Smooth muscle cell of the brain vasculature (primary cell): ENCODE results near the gene KCNK6.
"Not testable (repeated sequence)": the region's sequence is repeated elsewhere in the genome, so short reads cannot be mapped to it uniquely, and the experiment has no call there.

Source experiments
- DNase-seq: peaks from one replicate; pipeline ENCODE4 v3.0.0-alpha.2; 2012; ENCODE audit warnings: low read depth, low spot score

The KCNK6 gene

GRCh38 chr19:38361633-38362075 is 42.0 kb downstream of the KCNK6 start:
- DNase-seq: peak; percentile 32

GRCh38 chr19:38362076-38362945 is 42.7 kb downstream of the KCNK6 start:
- DNase-seq: no peak

- DNase-seq: not testable (repeated sequence)
Observed at GRCh38 chr19:38362946-38363688, 43.5 kb downstream of the KCNK6 start.

GRCh38 chr19:38367041-38367440 is 47.4 kb downstream of the KCNK6 start:
- DNase-seq: no peak

GRCh38 chr19:38369584-38369983 is 49.9 kb downstream of the KCNK6 start:
- DNase-seq: no peak

DNA sequence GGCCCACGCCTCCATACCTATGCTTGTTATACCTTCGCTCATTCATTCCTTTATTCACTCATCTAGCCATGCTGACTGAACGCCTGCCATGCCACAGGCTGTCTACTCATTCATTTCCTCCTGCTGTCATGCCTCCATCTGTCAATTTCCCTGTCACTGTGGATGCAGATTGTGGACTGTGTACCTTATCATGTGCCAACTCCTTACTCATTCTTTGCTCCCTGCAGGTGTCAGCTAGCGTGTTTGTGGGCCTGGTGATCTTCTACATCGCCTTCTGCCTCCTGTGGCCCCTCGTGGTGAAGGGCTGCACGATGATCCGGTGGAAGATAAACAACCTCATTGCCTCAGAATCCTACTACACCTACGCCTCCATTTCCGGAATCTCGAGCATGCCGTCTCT is 50.7 kb downstream of the KCNK6 start:
- no peak for DNase-seq

DNA sequence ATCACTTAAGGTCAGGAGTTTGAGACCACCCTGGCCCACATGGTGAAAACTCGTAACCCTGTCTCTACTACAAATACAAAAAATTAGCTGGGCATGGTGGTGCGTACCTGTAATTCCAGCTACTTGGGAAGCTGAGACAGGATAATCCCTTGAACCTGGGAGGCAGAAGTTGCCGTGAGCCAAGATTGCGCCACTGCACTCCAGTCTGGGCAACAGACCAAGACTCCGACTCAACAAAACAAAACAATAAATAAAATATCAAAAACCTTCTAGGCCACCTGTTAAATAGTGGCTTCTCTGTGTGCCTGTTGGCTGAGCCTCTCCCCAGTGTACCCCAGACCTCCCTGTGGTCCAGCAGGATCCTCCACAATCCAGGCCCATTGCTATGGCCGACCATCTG is 51.4 kb downstream of the KCNK6 start:
- no peak for DNase-seq

DNA sequence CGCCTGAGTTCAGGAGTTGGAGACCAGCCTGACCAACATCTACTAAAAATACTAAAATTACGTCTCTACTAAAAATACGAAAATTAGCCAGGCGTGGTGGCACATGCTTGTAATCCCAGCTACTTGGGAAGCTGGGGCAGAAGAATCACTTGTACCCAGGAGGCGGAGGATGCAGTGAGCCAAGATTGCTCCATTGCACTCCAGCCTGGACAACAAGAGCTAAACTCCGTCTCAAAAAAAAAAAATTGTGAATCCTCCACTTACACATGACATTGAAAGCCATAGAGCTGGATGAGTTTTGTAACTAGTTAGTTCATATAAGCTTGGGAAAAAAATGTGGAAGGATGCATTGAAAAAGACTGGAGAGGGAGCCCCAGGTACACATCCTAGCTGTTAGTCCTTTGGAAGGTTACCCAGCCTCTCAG is 54.3 kb downstream of the KCNK6 start:
- DNase-seq: peak; percentile 26

- DNase-seq: peak; percentile 98
Observed at GRCh38 chr19:38374332-38375097, 54.9 kb downstream of the KCNK6 start, which contains the start of gene PSMD8. TSS of gene PSMD8 (plus strand) at chr19:38374571. CDS start at chr19:38374602, 31 bp downstream.

DNA sequence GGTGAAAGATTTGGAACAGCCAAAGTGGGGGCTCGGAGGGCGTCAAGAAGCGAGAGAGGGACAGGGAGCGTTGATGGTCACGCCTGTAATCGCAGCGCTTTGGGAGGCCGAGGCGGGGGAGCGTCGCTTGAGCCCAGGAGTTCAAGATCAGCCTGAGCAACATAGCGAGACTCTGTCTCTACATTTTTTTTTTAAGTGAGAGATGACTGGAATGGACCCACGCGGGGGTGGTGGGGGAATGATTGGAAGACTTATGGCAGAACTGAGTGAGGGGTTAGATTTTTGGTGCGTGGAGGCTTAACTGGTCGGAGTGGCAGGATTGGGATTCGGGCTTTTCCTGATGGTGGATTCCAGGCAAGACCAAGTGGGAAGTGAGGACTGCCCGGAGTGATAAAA is 55.5 kb downstream of the KCNK6 start:
- no peak for DNase-seq

DNA sequence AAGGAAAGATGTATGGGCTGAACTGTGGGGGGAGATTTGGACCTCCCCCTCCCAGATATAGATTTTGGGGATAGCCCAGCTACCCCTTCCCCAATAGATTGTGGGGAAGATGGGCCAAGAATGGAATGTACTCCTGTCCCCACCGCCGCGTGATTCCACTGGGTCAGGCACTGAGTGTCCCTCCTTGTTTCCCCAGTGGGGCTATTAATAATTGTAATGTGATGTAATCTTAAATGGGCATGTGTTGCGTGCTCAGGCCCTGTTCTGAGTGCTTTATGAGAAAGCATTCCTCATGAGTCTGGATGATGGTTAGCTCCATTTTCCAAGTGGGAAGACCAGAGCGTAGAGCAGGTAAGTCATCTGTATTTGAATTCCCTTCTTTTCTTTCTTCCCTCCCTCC is 56.1 kb downstream of the KCNK6 start:
- DNase-seq: no peak

GRCh38 chr19:38376576-38376975 is 56.9 kb downstream of the KCNK6 start:
- no peak for DNase-seq

GRCh38 chr19:38377052-38377451 is 57.4 kb downstream of the KCNK6 start:
- no peak for DNase-seq

DNA sequence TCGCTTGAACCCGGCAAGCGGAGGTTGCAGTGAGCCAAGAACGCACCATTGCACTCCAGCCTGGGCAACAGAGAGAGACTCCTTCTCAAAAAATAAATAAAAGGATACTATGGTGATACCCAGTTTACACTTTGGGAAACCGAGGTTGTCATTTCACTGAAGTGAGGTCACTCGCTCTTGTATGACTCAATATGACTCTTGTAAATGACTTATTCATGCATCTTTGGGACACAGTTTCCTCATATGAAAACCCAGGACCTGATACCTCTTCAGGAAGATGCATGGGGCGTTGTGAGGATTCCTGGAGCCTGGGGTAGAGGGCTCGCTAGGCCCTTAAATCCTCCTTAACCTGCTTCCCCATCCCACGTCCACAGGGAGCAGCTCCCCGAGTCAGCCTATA is 59.2 kb downstream of the KCNK6 start:
- DNase-seq: no peak

GRCh38 chr19:38381138-38381537 is 61.5 kb downstream of the KCNK6 start:
- no peak for DNase-seq
